Upper lobe of right lung (tissue), 1 donor: ENCODE measurements around the gene DGKH. TPM values are rescaled to one million over a fixed set of nuclear protein-coding genes. Genes with fewer than 3 reads are reported as not detected.

ENCODE experiments used
- ATAC-seq: fragments of 200-7000 bp; cut with Tn5 transposase; one replicate; pipeline ENCODE4 v1.9.1; 2020; ENCODE audit warnings: mild to moderate bottlenecking, moderate library complexity
- DNase-seq: peaks from one replicate; pipeline ENCODE4 v3.0.0-alpha.2; 2020
- H3K27ac ChIP-seq: fragments of 200-600 bp; one replicate; pipeline ENCODE4 v1.8.0; 2022
- H3K27me3 ChIP-seq: fragments of 200-600 bp; one replicate; pipeline ENCODE4 v1.8.0; 2022; ENCODE audit warnings: mild to moderate bottlenecking
- H3K36me3 ChIP-seq: fragments of 200-600 bp; one replicate; pipeline ENCODE4 v1.8.0; 2022
- H3K4me1 ChIP-seq: fragments of 200-600 bp; one replicate; pipeline ENCODE4 v1.8.0; 2022
- H3K4me3 ChIP-seq: fragments of 200-600 bp; one replicate; pipeline ENCODE4 v1.8.0; 2022; ENCODE audit warnings: mild to moderate bottlenecking
- H3K9me3 ChIP-seq: fragments of 200-600 bp; one replicate; pipeline ENCODE4 v1.8.0; 2022
- CTCF ChIP-seq: fragments of 200-600 bp; IDR thresholded peaks from one replicate; pipeline ENCODE4 v1.8.0; 2022; ENCODE audit warnings: antibody characterized with exemption
- intact Hi-C: fragments of 100-400 bp; cut with DNase I; formaldehyde crosslinking; loops from one replicate; pipeline ENCODE4 v1.11.0; 2022
- total RNA-seq: library from RNA; stranded (reverse); fragmentation: NEBNext Ultra II Directional; extraction: Animal tissue kit (Norgen Biotek cat#: 25700); gene quantifications from one replicate; pipeline ENCODE4 v1.2.1, GENCODE V29; 2021
- donor health status: DM: no; HTN: yes; CAD: no; lungs with severe emphysema.

DGKH gene
- total RNA-seq, 1 donor from 2014 or later = 21.3 TPM

- Histone ChIP-seq H3K27me3 (no peaks in the 10 kb centered on the region), H3K27ac (peak overlapping the region; percentile 65), H3K4me1 (peaks cover 19% of the 10 kb centered on the region), H3K36me3 (no peaks in the 10 kb centered on the region), H3K9me3 (no peaks in the 10 kb centered on the region), H3K4me3 (peak overlapping the region; percentile 80)
- DNase-seq (no peak), ATAC-seq (no peak)
- intact Hi-C loops = no loop called here
- TF ChIP-seq CTCF = no peak
Measured at GRCh38 chr13:42049454-42049813, 986 bp downstream of the DGKH start.

- Histone ChIP-seq H3K27ac (no peak overlapping the region), H3K36me3 (no peaks in the 10 kb centered on the region), H3K9me3 (no peaks in the 10 kb centered on the region), H3K4me1 (peaks cover 7% of the 10 kb centered on the region), H3K4me3 (no peak overlapping the region), H3K27me3 (no peaks in the 10 kb centered on the region)
- no peak for TF ChIP-seq CTCF
- ATAC-seq (no peak), DNase-seq (no peak)
- intact Hi-C loops = no loop called here
Measured at GRCh38 chr13:42054798-42055499, 6.5 kb downstream of the DGKH start.

- no peak for TF ChIP-seq CTCF
- H3K4me3 ChIP-seq = no peak overlapping the region
- no peaks in the 10 kb centered on the region for H3K9me3 ChIP-seq
- no peak for ATAC-seq
- intact Hi-C loops = no loop called here
- H3K36me3 ChIP-seq = no peaks in the 10 kb centered on the region
- peaks cover 6% of the 10 kb centered on the region for H3K4me1 ChIP-seq
- DNase-seq = no peak
- H3K27ac ChIP-seq = no peak overlapping the region
- no peaks in the 10 kb centered on the region for H3K27me3 ChIP-seq
Measured at GRCh38 chr13:42055500-42056085, 7.1 kb downstream of the DGKH start.

- Histone ChIP-seq H3K4me1 (peaks cover 6% of the 10 kb centered on the region), H3K4me3 (no peak overlapping the region), H3K27me3 (no peaks in the 10 kb centered on the region), H3K27ac (no peak overlapping the region), H3K36me3 (no peaks in the 10 kb centered on the region), H3K9me3 (no peaks in the 10 kb centered on the region)
- ATAC-seq = no peak
- intact Hi-C loops = no loop called here
- DNase-seq = no peak
- no peak for TF ChIP-seq CTCF
Measured at GRCh38 chr13:42056146-42056545, 7.7 kb downstream of the DGKH start.

- Histone ChIP-seq H3K4me1 (peaks cover 6% of the 10 kb centered on the region), H3K9me3 (no peaks in the 10 kb centered on the region), H3K36me3 (no peaks in the 10 kb centered on the region), H3K27me3 (no peaks in the 10 kb centered on the region), H3K27ac (no peak overlapping the region), H3K4me3 (no peak overlapping the region)
- DNase-seq (no peak), ATAC-seq (no peak)
- TF ChIP-seq CTCF = no peak
- intact Hi-C loops = no loop called here
Measured at GRCh38 chr13:42056583-42056982, 8.1 kb downstream of the DGKH start.
